Effector memory CD8-positive, alpha-beta T cell (primary cell): ENCODE data around the gene POLR2L.

Experiments used
- ATAC-seq: fragments of 150-1000 bp; cut with Tn5 transposase; replicated peaks from 2 replicates; pipeline ENCODE4 v1.10.0; 2021; ENCODE audit warnings: mild to moderate bottlenecking, moderate library complexity
- DNase-seq, 3 experiments: peaks; one replicate each; pipeline ENCODE4 v3.0.0; 2021
- H3K27ac Mint-ChIP-seq, 2 donors: one replicate each; pipeline ENCODE4 v1.8.0; 2022; ENCODE audit warnings: mild to moderate bottlenecking in 2 of 2, mixed read lengths in 2 of 2, moderate library complexity in 2 of 2
- H3K27me3 Mint-ChIP-seq, 2 donors: one replicate each; pipeline ENCODE4 v1.8.0; 2022; ENCODE audit warnings: mixed read lengths in 2 of 2
- H3K36me3 Mint-ChIP-seq: one replicate; pipeline ENCODE4 v1.8.0; 2022; ENCODE audit warnings: mild to moderate bottlenecking, moderate library complexity, mixed read lengths; ENCODE audit not compliant: insufficient read depth
- H3K4me1 Mint-ChIP-seq, 2 donors: one replicate each; pipeline ENCODE4 v1.8.0; 2022; ENCODE audit warnings: low read depth in 2 of 2, mixed read lengths in 2 of 2
- H3K4me3 Mint-ChIP-seq, 2 donors: one replicate each; pipeline ENCODE4 v1.8.0; 2022; ENCODE audit warnings: mild to moderate bottlenecking in 2 of 2, mixed read lengths in 2 of 2, moderate library complexity in 2 of 2
- H3K9me3 Mint-ChIP-seq, 2 donors: one replicate each; pipeline ENCODE4 v1.8.0; 2022; ENCODE audit warnings: mixed read lengths in 2 of 2

POLR2L gene

DNA sequence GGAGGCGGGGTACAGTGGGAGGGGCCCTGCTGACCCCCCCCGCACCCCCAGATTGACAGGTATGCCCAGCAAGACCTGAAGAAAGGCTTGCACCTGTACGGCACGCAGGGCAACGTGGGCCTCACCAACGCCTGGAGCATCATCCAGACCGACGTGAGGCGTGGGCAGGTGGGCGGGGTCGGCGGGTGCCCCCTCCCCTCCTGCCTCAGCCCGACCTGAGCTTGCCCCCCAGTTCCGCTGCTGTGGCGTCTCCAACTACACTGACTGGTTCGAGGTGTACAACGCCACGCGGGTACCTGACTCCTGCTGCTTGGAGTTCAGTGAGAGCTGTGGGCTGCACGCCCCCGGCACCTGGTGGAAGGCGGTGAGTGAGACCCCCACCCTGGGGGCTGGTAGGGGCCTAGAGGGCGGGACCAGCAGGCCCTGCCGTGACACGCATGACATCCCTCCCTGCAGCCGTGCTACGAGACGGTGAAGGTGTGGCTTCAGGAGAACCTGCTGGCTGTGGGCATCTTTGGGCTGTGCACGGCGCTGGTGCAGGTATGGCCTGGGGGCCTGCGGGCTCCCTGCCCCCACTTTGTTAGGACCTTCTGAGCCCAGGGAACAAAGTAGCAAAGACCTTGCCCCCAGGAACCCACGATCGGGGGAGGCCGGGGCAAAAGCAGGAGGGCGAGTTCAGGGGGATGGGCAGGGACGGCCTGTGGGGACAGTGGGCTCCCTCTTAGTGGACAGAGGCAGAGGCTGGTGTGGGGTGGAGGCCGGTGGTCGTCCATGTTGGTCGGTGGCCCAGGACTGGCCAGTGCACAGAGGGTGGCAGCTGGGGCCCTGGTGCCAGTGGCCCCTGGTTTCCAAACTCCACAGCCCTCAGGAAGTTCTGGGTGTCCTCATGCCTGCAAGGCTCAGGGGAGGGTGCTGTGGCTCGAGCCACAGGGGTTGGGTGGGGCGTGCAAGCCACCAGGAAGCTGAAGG, 23.4 kb upstream of the POLR2L start:
- H3K27me3 Mint-ChIP-seq: no peaks in the 10 kb centered on the region
- ATAC-seq (no peak), DNase-seq (no peak)
- no peaks in the 10 kb centered on the region for H3K9me3 Mint-ChIP-seq
- H3K4me1 Mint-ChIP-seq: no peaks in the 10 kb centered on the region
- H3K36me3 Mint-ChIP-seq: peaks cover 3% of the 10 kb centered on the region
- no peak overlapping the region for H3K4me3 Mint-ChIP-seq
- H3K27ac Mint-ChIP-seq: peak overlapping the region in 1 of 2 donors; percentile 17

DNA sequence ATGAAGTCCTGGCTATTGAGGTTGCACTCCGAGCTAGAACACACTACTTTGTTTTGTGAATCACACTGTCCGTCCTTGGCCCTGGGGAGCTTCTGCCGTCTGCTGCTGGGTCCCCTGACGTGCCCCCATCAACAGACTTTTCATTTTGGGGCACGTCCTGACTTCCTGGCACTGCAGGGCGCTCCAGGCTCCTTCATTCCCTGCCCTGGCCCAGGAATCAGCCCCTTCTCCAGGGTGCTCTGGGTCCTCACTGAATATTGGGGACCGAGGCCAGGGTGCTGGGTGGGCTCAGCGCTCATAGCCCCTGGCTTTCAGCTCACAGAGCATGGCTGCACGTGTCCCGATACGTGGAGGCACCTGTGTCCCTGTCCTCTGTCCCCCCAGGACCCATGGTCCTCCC, 22.6 kb upstream of the POLR2L start:
- Mint-ChIP-seq H3K4me1 (no peaks in the 10 kb centered on the region), H3K36me3 (peaks cover 3% of the 10 kb centered on the region), H3K27ac (peak overlapping the region in 1 of 2 donors; percentile 17), H3K27me3 (no peaks in the 10 kb centered on the region), H3K4me3 (no peak overlapping the region), H3K9me3 (no peaks in the 10 kb centered on the region)
- no peak for DNase-seq
- no peak for ATAC-seq

DNA sequence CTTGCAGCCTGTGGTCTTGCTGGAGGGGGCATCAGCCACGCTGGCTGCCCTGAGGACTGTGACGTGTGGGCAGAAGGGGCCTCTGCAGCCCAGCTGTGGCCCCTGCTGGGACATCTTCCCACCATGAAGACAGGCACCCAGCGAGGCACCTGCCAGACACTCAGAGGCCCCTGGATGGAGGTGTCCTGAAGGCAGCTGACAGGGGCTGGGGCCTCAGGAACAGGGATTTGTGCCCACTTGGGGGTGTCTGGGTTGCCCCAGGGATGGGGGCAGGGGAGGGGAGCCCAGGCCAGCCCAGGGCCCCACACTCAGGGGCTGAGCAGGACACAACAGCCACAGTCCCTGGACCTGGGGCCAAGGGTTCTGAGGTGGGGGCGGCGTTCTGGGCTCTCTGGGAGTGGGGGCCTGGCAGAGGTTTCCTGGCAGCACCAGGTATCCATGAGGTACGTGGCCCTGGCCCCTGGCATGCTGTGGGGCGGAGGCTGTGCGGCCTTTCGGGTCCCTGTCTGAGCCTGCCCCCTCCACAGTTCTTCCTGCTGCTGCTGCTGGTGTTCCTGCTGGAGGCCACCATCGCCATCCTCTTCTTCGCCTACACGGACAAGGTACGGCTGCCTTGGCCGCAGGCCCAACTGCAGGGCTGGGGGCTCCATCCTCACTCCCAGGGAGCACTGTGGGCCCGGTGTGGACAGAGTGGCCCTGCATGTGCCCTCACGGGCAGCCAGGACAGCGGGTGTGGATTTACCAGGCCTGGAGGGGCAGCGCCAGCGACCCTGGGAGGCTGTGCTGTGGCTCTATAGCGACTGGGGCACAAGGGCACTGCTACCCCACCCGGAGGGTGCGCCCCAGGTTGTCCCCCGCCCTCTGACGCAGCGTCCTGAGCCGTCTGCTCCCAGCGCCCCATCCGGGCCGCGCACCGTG, 21.8 kb upstream of the POLR2L start:
- peak overlapping the region in 1 of 2 donors; percentile 38 for H3K27ac Mint-ChIP-seq
- no peak for DNase-seq
- H3K27me3 Mint-ChIP-seq: no peaks in the 10 kb centered on the region
- ATAC-seq: no peak
- H3K9me3 Mint-ChIP-seq: no peaks in the 10 kb centered on the region
- H3K4me1 Mint-ChIP-seq: no peaks in the 10 kb centered on the region
- H3K4me3 Mint-ChIP-seq: no peak overlapping the region
- H3K36me3 Mint-ChIP-seq: peaks cover 3% of the 10 kb centered on the region

DNA sequence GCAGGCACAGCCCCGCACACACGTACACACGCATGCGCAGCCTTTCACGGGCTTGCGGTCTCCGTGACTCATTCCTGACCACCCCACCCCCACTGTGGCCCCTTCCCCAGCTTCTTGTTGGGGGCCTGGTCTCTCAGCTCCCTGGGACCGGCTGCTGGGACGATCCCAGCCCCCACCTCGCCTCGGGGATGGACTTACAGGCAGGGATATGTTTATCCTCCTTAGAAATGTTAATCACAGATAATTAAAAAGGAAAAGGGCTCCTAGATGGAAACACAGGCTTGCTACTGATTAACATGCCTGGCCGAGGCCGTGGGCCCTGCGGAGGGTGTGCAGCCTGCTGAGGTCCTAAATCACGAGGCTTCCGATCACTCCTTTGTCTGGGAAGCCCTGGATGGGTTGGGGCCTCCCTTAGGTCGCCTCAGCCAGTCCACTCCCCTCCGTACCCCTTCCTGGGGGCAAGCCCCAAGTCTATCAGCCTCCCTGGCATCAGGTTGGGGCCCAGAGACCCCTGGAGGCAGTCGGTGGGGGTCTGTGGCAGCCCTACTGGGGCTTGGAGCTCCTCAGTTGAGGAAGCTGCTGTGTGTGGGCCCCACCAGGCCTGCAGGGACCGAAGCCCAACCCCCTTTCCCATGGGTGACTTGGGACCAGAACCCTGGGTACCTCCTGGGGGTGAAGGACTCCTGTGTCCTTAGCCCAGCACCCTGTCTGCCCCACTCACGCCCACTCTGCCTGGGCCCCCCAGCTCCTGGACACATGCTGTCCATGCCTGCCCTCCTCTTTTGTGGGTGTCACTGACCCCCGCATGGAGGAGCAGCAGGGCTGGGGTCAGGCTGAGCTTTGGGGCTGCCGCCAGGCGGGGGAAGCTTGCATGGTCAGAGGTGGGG, 20.9 kb upstream of the POLR2L start:
- ATAC-seq (no peak), DNase-seq (no peak)
- Mint-ChIP-seq H3K36me3 (peaks cover 3% of the 10 kb centered on the region), H3K27ac (peak overlapping the region in 1 of 2 donors; percentile 38), H3K27me3 (no peaks in the 10 kb centered on the region), H3K9me3 (no peaks in the 10 kb centered on the region), H3K4me1 (no peaks in the 10 kb centered on the region), H3K4me3 (no peak overlapping the region)

DNA sequence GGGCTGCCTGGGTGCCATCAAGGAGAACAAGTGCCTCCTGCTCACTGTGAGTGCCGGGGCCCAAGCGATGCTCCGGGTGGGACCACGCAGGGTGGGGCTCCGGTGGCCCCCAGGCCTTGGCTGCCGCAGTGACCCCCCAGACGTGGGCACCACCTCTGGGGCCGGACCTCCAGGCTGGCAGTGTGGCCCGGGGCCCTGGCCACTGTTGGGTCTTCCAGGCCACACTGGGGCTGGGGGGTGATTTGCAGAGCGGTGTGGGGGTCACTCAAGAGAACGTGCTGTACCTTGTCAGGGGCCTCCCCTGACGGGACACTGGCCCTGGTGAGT, 20.3 kb upstream of the POLR2L start:
- H3K4me3 Mint-ChIP-seq: no peak overlapping the region

DNA sequence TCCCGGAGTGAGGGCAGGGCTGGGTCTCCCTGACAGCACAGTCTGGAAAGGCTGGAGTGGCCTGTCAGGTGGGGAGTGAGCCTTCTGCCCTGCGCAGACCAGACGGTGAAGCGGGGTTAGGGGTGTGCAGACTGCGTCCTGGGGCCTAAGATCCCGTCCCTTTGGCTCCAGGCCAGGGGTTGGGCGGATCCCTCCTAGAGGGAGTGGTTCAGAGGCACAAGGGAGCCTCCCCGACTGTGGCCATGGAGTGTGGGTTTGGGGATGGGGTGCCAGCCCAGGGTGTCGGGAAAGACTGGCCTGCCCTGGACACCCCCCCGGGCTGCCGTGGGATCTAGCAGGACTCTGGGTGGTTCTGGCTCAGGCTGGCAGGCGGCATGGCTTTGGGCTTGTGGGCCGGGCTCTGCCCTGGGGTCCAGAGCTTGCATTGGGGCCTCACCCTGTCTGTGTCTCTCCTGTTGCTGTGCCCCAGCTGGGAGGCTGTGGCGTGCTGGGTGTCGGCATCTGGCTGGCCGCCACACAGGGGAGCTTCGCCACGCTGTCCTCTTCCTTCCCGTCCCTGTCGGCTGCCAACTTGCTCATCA, 19.8 kb upstream of the POLR2L start:
- DNase-seq (no peak), ATAC-seq (no peak)
- no peaks in the 10 kb centered on the region for H3K27me3 Mint-ChIP-seq
- H3K4me1 Mint-ChIP-seq: peaks cover 0 to 2% of the 10 kb centered on the region in 2 donors
- H3K36me3 Mint-ChIP-seq: peaks cover 7% of the 10 kb centered on the region
- H3K27ac Mint-ChIP-seq: no peak overlapping the region
- no peaks in the 10 kb centered on the region for H3K9me3 Mint-ChIP-seq
- no peak overlapping the region for H3K4me3 Mint-ChIP-seq

More for the DNA sequence above, 20.3 kb upstream of the POLR2L start:
- DNase-seq: no peak
- Mint-ChIP-seq H3K4me1 (peaks cover 0 to 2% of the 10 kb centered on the region in 2 donors), H3K27ac (no peak overlapping the region), H3K27me3 (no peaks in the 10 kb centered on the region), H3K9me3 (no peaks in the 10 kb centered on the region), H3K36me3 (peaks cover 5% of the 10 kb centered on the region)
- ATAC-seq: no peak

DNA sequence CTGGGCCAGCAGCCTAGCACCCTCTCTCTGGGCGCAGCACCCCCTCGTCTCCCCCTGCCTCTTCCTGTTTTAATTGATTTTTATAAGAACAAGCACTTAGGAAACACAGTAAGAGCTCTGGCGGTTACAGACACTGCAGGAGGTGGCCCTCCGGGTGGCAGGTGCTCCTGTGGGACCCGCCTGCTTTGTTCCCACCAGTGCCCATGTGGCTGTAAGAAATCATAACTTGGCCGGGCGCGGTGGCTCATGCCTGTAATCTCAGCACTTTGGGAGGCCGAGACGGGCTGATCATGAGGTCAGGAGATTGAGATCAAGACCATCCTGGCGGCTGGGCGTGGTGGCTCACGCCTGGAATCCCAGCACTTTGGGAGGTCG, 18.8 kb upstream of the POLR2L start:
- Mint-ChIP-seq H3K4me3 (no peak overlapping the region), H3K9me3 (no peaks in the 10 kb centered on the region), H3K27me3 (no peaks in the 10 kb centered on the region), H3K36me3 (peaks cover 7% of the 10 kb centered on the region), H3K4me1 (peaks cover 8 to 10% of the 10 kb centered on the region in 2 donors), H3K27ac (peak overlapping the region in 1 of 2 donors; percentile 62)
- DNase-seq: no peak
- no peak for ATAC-seq

DNA sequence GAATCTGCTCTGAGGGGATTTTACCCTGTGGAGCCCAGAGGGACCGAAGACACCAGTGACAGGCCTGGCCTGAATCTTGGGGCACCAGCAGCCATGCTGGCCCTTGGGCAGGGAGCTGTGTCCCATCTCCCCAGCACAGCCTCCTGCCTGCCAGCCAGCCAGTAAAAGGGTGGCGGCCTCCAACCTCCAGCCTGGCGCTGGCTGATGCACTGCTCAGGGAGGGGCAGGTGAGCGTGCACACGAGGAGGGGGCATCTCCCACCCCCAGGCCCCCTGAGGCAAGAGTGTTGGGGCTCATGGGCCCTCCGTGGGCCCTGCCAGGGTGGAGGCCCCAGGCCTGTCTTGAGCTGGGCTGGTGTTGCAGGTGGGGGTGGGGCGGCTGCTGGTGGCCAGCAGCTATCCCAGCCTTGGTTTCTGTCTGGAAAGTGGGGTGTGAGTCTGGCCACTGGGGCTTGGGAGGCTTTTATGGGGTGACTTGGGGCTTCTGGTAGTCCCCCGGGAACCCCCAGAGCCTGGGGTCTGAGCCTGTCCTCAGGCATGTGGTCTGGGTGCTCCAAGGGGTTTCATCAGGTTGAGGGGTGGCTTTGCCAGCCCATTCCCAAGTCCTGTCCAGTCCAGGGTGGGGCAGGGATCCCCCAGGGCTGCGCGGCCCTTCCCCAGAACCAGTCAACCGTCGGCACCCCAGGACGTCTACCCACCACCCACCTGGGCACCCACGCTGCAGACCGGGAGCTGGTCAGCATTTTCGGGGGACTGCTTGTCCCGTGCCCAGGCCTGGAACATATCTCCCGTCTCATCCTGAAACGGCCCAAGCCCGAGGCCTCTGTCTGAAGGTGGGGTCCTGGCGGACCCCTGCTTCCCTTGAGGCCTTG, 18.1 kb upstream of the POLR2L start:
- Mint-ChIP-seq H3K27me3 (no peaks in the 10 kb centered on the region), H3K9me3 (no peaks in the 10 kb centered on the region), H3K4me1 (peaks cover 8 to 11% of the 10 kb centered on the region in 2 donors), H3K36me3 (peaks cover 7% of the 10 kb centered on the region), H3K4me3 (no peak overlapping the region), H3K27ac (no peak overlapping the region)
- no peak for ATAC-seq
- no peak for DNase-seq

DNA sequence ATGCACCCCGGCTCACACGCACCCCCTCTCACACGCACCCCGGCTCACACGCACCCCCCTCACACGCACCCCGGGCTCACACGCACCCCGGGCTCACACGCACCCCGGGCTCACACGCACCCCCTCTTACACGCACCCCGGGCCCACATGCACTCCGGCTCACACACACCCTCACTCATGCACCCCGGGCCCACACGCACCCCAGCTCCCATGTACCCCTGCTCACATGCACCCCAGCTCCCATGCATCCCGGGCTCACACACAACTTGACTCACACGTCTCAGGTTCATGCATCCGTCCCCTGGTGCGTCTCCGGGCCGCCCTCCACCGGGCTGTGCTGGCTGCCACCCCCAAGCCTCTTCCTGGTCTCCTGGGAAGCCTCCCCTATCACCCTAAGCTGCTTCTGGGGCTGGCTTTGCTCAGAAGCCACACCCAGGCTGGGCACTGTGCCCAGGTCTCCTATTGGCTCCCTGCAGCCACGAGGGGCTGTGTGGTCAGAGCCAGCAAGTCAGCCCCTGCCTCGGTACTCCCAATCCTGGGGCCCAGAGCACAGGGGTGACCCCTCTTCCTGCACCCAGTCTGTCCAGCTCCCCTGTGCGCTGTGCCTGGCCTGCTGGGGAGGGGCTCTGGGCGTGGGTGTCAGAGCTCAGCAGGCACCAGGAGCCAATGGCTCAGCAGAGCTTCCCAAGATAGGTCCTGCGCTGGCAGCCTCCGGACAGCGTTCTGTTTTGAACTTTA, 17.2 kb upstream of the POLR2L start:
- peaks cover 8 to 11% of the 10 kb centered on the region in 2 donors for H3K4me1 Mint-ChIP-seq
- peak overlapping the region in 1 of 2 donors; percentile 23 for H3K27ac Mint-ChIP-seq
- ATAC-seq (no peak), DNase-seq (no peak)
- H3K9me3 Mint-ChIP-seq: no peaks in the 10 kb centered on the region
- H3K27me3 Mint-ChIP-seq: no peaks in the 10 kb centered on the region
- peaks cover 7% of the 10 kb centered on the region for H3K36me3 Mint-ChIP-seq
- no peak overlapping the region for H3K4me3 Mint-ChIP-seq

DNA sequence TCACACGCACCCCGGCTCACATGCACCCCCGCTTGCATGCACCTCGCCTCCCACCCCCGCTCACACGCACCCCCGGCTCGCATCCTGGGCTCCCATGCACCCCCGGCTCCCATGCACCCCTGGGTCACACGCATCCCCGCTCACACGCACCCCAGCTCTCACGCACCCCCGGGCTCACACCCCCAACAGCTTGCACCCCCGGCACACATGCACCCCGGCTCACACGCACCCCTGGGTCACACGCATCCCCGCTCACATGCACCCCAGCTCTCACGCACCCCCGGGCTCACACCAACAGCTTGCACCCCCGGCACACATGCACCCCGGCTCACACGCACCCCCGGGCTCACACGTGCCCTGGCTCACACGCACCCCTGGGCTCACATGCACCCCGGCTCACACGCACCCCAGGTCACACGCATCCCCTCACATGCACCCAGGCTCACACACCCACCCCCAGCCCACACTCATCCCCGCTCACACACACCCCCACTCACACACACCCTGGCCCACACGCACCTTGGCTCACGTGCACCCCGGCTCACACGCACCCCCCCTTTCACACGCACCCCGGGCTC, 16.5 kb upstream of the POLR2L start:
- DNase-seq (no peak), ATAC-seq (no peak)
- no peaks in the 10 kb centered on the region for H3K27me3 Mint-ChIP-seq
- H3K36me3 Mint-ChIP-seq: peaks cover 7% of the 10 kb centered on the region
- no peak overlapping the region for H3K4me3 Mint-ChIP-seq
- H3K9me3 Mint-ChIP-seq: no peaks in the 10 kb centered on the region
- peak overlapping the region in 1 of 2 donors; percentile 46 for H3K27ac Mint-ChIP-seq
- H3K4me1 Mint-ChIP-seq: peaks cover 8 to 11% of the 10 kb centered on the region in 2 donors

DNA sequence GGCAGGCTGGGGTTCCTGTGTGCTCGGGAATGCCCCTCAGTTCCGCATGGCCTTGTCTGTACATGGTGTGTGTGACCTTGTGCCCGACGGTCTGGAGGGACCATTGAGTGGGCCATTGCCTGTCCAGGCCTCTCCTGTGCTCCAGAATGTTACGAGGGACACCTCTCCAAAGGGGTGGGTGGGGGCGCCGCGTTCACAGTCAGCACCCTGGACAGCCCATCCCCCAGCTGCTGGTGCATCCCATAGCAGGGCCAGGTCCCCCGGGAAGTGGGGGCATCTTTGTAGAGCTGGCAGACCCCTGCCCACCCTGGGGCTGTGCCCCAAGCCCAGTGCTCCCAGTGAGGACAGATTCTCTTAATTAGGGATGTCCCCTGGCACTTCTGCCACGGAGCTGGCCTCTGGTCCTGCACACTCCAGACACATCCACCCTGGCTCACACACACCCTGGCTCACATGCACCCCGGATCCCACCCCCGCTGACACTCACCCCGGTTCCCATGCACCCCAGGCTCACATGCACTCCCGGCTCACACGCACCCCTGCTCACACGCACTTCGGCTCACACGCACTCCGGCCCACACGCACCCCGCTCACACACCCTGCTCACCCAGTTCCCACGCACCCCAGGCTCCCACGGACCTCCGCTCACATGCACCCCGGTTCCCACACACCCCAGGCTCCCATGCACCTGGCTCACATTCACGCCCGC, 15.9 kb upstream of the POLR2L start:
- no peak overlapping the region for H3K4me3 Mint-ChIP-seq
- no peak for ATAC-seq
- peaks cover 7% of the 10 kb centered on the region for H3K36me3 Mint-ChIP-seq
- DNase-seq: no peak
- no peaks in the 10 kb centered on the region for H3K9me3 Mint-ChIP-seq
- H3K4me1 Mint-ChIP-seq: peaks cover 8 to 11% of the 10 kb centered on the region in 2 donors
- no peaks in the 10 kb centered on the region for H3K27me3 Mint-ChIP-seq
- H3K27ac Mint-ChIP-seq: peak overlapping the region in 1 of 2 donors; percentile 46
